ENCODE results near the gene SLC4A8. TPM values are rescaled to one million over a fixed set of nuclear protein-coding genes. Genes with fewer than 3 reads are reported as not detected.
A peak's percentile ranks its signal among the peaks of the same experiment; 100 is the strongest.

Gene SLC4A8
- total and polyA plus RNA-seq, 2 donors, result 1.6 to 2.9 TPM

DNA sequence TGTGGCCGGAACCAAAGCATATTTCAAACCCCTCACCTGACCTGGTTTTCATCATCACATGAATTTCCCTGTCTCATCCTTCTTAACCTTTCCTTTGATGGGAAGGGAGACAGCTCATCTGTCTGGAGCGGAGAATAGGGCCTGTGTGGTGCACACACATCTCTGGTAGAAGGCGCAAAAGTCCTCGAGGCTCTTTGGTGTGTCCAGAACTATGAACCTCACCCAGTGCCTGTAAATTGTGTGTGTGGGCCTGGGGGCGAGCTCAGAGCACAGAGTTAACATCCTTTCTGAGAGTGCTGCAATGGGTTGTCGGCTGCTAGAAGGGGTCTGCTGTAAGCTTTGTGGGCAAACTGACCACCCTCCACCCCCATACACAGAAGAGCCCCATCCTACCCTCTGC is 34.2 kb upstream of the SLC4A8 start:
- Histone ChIP-seq H3K27ac (ENCODE audit: low read depth) (no peak overlapping the region), H3K36me3 (ENCODE audit: insufficient read depth) (no peaks in the 10 kb centered on the region), H3K4me3 (ENCODE audit: low read depth, low read length) (no peak overlapping the region), H3K4me1 (ENCODE audit: insufficient read depth) (no peaks in the 10 kb centered on the region)
- no peak for DNase-seq (ENCODE audit: extremely low spot score)
- 85% methylated on average over 6 of the region's 6 CpGs for WGBS

DNA sequence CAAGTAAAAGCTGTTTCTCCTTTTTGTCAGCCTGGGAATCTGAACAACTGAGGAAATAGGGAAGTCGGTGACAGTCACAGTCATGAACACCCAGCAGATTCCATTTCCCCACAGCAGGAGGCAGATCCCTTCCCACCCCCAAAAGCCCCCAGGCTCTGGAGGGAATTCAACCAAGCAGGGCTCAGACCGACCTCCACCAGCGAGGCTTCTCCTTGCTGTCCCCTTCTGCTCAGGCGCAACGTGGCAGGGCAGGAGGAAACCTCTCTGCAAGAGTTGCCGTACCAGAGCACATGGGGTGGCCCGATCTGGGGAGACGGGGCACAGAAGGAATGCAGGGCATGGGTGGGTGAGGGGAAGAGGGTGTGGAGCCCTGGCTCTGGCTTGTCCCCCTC is 33.7 kb upstream of the SLC4A8 start:
- Histone ChIP-seq H3K4me1 (ENCODE audit: insufficient read depth) (no peaks in the 10 kb centered on the region), H3K4me3 (ENCODE audit: low read depth, low read length) (peak overlapping the region; percentile 44), H3K27ac (ENCODE audit: low read depth) (no peak overlapping the region), H3K36me3 (ENCODE audit: insufficient read depth) (no peaks in the 10 kb centered on the region)
- WGBS, result 35% methylated on average over 8 of the region's 8 CpGs
- DNase-seq (ENCODE audit: extremely low spot score), result no peak

DNA sequence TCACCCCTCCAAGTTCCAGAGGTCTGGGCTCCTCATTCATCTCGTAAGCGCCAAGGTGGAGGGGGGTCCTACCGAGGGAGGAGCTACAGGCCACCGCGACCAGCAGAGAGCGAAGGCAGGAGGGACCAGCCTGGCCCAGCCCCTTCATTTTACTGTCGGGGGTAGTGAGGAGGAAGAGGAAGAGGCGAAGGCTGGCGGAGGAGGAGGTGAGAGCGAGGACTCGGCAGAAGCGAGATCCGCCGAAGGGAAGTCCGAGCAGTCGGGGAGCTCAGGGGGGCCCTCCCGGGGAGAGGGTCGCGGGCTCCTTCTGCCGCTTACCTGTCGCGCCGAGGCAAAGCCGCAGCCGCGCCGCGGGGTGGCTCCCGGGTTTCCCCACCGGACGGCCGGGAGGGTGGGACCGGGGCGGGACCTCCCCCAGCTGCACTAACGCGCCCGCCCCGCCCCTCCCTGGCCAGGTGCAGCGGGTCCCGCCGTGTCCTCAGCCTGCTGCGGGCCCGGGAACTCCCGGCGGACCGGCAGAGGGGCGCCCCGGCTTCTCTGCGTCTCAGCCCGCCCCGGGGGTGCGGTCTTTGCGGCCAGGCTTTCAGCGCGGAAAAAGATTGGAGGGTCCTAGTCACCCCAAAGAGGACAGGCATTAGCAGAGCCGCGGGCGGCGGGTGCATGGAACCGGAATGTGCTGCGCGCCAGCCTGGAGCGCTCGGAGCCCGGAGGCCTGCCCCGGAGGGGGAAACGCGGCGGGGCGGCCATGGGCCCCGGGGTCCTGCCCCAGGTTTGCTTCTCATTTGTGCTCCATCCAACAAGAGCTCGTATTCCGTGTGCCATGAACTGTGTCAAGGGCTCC is 33.1 kb upstream of the SLC4A8 start, which contains the start of gene GALNT6:
Gene GALNT6, minus strand, starts transcription at position 124 of the 841 bp plus-strand sequence. CDS start 11,625 bp downstream, outside the sequence.
- Histone ChIP-seq H3K4me3 (ENCODE audit: low read depth, low read length) (peak within 1 kb of the TSS; percentile 44), H3K27ac (ENCODE audit: low read depth) (no peak within 1 kb of the TSS), H3K36me3 (ENCODE audit: insufficient read depth) (no peaks in the 10 kb centered on the region), H3K4me1 (ENCODE audit: insufficient read depth) (no peaks in the 10 kb centered on the region)
- no peak for DNase-seq (ENCODE audit: extremely low spot score)
- 1% methylated on average over 72 of the region's 73 CpGs for WGBS

DNA sequence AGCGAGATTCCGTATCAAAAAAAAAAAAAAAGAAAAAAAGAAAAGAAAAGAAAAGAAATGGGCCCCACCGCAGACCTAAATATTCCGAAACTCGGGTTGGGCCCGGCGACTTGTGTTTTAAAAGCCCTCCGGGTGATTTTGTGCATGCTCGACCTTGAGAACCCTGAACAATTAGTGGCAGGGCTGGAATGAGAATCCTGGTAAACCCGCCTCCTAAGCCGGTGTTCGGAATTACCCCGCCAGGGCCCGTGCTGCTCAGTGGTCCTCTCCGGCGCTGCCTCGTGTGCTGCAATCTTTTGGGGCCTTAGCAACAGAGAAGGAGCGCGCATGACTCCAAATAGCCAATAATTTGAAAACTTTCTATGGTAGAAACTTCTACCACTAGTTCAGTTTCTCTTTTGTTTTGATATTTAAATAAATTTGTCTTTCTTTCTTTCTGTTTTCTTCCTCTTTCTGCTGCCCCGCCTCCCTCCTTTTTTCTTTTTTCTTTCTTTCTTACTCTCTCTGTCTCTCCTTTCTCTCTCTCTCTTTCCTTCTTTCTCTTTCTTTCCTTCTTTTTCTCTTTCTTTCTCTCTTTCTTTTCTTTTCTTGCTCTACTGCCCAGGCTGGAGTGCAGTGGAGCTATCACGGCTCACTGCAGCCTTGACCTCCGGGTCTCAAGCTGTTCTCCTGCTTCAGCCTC is 31.9 kb upstream of the SLC4A8 start:
- Histone ChIP-seq H3K36me3 (ENCODE audit: insufficient read depth) (no peaks in the 10 kb centered on the region), H3K4me1 (ENCODE audit: insufficient read depth) (no peaks in the 10 kb centered on the region), H3K27ac (ENCODE audit: low read depth) (no peak overlapping the region), H3K4me3 (ENCODE audit: low read depth, low read length) (no peak overlapping the region)
- WGBS, result 58% methylated on average over 22 of the region's 22 CpGs
- DNase-seq (ENCODE audit: extremely low spot score), result no peak

DNA sequence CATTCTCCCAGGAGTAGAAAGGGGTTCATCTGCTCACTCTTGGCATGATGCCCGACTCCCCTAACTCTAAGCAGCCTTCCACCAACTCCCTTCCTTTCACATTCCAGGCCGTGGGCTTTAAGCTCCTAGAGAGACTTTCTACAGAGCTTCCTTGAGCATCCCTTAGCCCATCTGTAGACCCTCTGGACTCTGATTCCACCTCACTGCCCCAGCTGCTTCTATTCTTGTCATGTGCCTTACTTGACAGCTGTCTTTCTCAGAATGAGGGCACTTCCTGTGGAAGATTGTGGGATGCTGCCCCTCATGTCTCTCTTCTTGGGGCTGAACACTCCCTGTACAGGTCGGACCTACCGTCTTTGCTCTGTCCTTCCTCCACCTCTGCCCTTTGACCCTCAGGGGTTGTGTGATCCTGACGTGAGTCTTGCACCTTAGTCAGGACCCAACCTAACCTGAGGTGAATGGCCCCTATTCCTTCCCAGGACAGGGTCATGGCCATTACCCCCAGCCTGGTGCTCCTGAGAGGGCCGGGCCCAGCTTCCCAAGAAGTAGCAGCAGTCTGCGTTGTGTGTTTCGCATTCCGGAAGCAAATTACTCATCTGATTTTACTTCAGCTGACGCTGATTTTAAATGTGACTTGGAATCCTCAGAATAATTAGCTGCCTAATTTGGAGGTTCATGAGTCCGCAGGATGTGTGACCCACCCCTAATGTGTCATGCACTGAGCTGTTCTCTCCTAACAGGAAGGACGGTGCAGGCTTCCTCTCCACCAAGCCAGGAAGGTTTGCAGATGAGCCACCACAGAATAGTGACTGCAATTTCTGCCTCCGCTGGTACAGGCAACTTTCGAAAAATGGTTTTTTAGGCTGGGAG is 30.7 kb upstream of the SLC4A8 start:
- WGBS, result 83% methylated on average over 14 of the region's 14 CpGs
- Histone ChIP-seq H3K4me1 (ENCODE audit: insufficient read depth) (no peaks in the 10 kb centered on the region), H3K4me3 (ENCODE audit: low read depth, low read length) (no peak overlapping the region), H3K36me3 (ENCODE audit: insufficient read depth) (no peaks in the 10 kb centered on the region), H3K27ac (ENCODE audit: low read depth) (no peak overlapping the region)
- DNase-seq (ENCODE audit: extremely low spot score), result no peak

GRCh38 chr12:51395283-51396230 is 29.1 kb upstream of the SLC4A8 start:
- Histone ChIP-seq H3K4me1 (ENCODE audit: insufficient read depth) (no peaks in the 10 kb centered on the region), H3K4me3 (ENCODE audit: low read depth, low read length) (no peak overlapping the region), H3K36me3 (ENCODE audit: insufficient read depth) (no peaks in the 10 kb centered on the region), H3K27ac (ENCODE audit: low read depth) (no peak overlapping the region)
- WGBS, result 55% methylated on average over 8 of the region's 8 CpGs
- no peak for DNase-seq (ENCODE audit: extremely low spot score)

DNA sequence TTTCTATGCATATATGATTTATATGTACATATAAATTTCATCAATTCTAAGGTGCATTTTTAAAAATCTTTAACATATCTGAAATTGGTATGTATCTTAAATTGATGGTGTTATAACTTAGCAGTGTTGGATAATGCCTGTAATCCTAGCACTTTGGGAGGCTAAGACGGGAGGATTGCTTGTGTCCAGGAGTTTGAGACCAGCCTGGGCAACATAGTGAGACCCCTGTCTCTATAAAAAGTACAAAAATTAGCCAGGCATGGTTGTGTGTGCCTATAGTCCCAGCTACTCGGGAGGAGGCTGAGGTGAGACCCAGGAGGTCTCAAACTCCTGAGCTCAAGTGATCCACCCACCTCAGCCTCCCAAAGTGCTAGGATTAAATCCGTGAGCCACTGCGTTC is 27.0 kb upstream of the SLC4A8 start:
- DNase-seq (ENCODE audit: extremely low spot score), result no peak
- Histone ChIP-seq H3K4me3 (ENCODE audit: low read depth, low read length) (no peak overlapping the region), H3K27ac (ENCODE audit: low read depth) (no peak overlapping the region), H3K4me1 (ENCODE audit: insufficient read depth) (no peaks in the 10 kb centered on the region), H3K36me3 (ENCODE audit: insufficient read depth) (no peaks in the 10 kb centered on the region)
- 53% methylated on average over 4 of the region's 4 CpGs for WGBS

DNA sequence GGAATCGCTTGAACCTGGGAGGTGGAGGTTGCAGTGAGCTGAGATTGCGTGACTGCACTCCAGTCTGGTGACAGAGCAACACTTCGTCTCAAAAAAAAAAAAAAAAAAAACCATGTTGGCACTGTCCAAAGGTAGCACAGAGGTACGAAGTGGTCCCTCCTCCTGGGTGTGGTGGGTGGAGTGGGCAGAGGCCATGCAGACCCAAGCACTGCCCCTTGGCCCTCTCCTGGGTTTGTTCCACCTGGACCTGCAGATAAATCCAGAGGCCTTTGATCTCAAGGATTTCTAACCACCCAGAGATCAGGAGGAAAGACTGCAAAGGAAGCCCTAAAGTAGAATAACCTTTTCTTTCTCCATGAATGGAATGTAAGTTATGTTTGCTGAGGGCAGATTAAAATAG is 24.7 kb upstream of the SLC4A8 start:
- no peak for DNase-seq (ENCODE audit: extremely low spot score)
- H3K27ac ChIP-seq (ENCODE audit: low read depth), result no peak overlapping the region
- no peaks in the 10 kb centered on the region for H3K36me3 ChIP-seq (ENCODE audit: insufficient read depth)
- WGBS, result 64% methylated on average over 4 of the region's 4 CpGs
- H3K4me3 ChIP-seq (ENCODE audit: low read depth, low read length), result no peak overlapping the region
- no peaks in the 10 kb centered on the region for H3K4me1 ChIP-seq (ENCODE audit: insufficient read depth)

GRCh38 chr12:51401020-51401419 is 23.6 kb upstream of the SLC4A8 start:
- no peak overlapping the region for H3K27ac ChIP-seq (ENCODE audit: low read depth)
- no peak overlapping the region for H3K4me3 ChIP-seq (ENCODE audit: low read depth, low read length)
- H3K4me1 ChIP-seq (ENCODE audit: insufficient read depth), result no peaks in the 10 kb centered on the region
- 70% methylated on average over 14 of the region's 14 CpGs for WGBS
- DNase-seq (ENCODE audit: extremely low spot score), result no peak
- H3K36me3 ChIP-seq (ENCODE audit: insufficient read depth), result no peaks in the 10 kb centered on the region

GRCh38 chr12:51401486-51401885 is 23.1 kb upstream of the SLC4A8 start:
- WGBS, result 93% methylated on average over 13 of the region's 13 CpGs
- DNase-seq (ENCODE audit: extremely low spot score), result no peak
- no peaks in the 10 kb centered on the region for H3K36me3 ChIP-seq (ENCODE audit: insufficient read depth)
- no peaks in the 10 kb centered on the region for H3K4me1 ChIP-seq (ENCODE audit: insufficient read depth)
- H3K27ac ChIP-seq (ENCODE audit: low read depth), result no peak overlapping the region
- H3K4me3 ChIP-seq (ENCODE audit: low read depth, low read length), result no peak overlapping the region

- 0% methylated on average over 1 of the region's 1 CpG for WGBS
- no peak overlapping the region for H3K4me3 ChIP-seq (ENCODE audit: low read depth, low read length)
- H3K27ac ChIP-seq (ENCODE audit: low read depth), result no peak overlapping the region
- H3K36me3 ChIP-seq (ENCODE audit: insufficient read depth), result no peaks in the 10 kb centered on the region
- DNase-seq (ENCODE audit: extremely low spot score), result no peak
- no peaks in the 10 kb centered on the region for H3K4me1 ChIP-seq (ENCODE audit: insufficient read depth)
Measured at GRCh38 chr12:51401900-51402299, 22.7 kb upstream of the SLC4A8 start.

- no peaks in the 10 kb centered on the region for H3K36me3 ChIP-seq (ENCODE audit: insufficient read depth)
- 89% methylated on average over 6 of the region's 6 CpGs for WGBS
- no peak overlapping the region for H3K4me3 ChIP-seq (ENCODE audit: low read depth, low read length)
- DNase-seq (ENCODE audit: extremely low spot score), result no peak
- H3K27ac ChIP-seq (ENCODE audit: low read depth), result no peak overlapping the region
- H3K4me1 ChIP-seq (ENCODE audit: insufficient read depth), result no peaks in the 10 kb centered on the region
Measured at GRCh38 chr12:51403159-51403558, 21.5 kb upstream of the SLC4A8 start.
